Spleen (tissue), 7 donors: ENCODE data around the gene LRIG1.

Experiments
- CTCF ChIP-seq, 11 experiments: fragments of 200-600 bp in 7 of 11; fragments of 450-650 bp in 4 of 11; sonication (generic) in 4 of 11; IDR thresholded peaks in 8 of 11; conservative IDR thresholded peaks in 3 of 11; 1 replicate in 7 of 11; 2 replicates in 4 of 11; pipeline versions ENCODE4 v1.4.0 to v1.8.0; 2016 to 2021; ENCODE audit warnings: antibody characterized with exemption in 11 of 11, inconsistent platforms in 4 of 11, mild to moderate bottlenecking in 1 of 11
- POLR2A ChIP-seq, 3 donors: fragments of 450-650 bp; IDR thresholded peaks; one replicate each; pipeline ENCODE4 v1.5.1; 2017; ENCODE audit warnings: antibody characterized with exemption in 3 of 3, mild to moderate bottlenecking in 1 of 3
- POLR2AphosphoS5 ChIP-seq, 3 donors: sonication (generic); formaldehyde crosslinking; IDR thresholded peaks; one replicate each; pipeline ENCODE4 v1.5.1; 2017; ENCODE audit warnings: antibody characterized with exemption in 3 of 3
- donor health status: DM: no; HTN: no; CAD: no; lungs with moderate emphysema.
- donor health status: DM: no; HTN: no; CAD: no.
- donor health status: DM: no; HTN: no; CAD: no.

GRCh38 chr3:66463730-66464511 lies 36.9 kb downstream of the LRIG1 start:
- no peak for TF ChIP-seq POLR2AphosphoS5 (IDR thresholded peaks at IDR 0.05)
- TF ChIP-seq CTCF (IDR thresholded peaks at IDR 0.05 in 8 of 11, conservative IDR thresholded peaks at IDR 0.05 in 3 of 11): no peak
- no peak for TF ChIP-seq POLR2A (IDR thresholded peaks at IDR 0.05)
